WTC11 (cell line): ENCODE results near the gene GZF1.

Source experiments
- AFF4 ChIP-seq: sonication (generic); formaldehyde crosslinking; IDR thresholded peaks from 2 replicates; pipeline ENCODE4 v1.8.1; 2023; ENCODE audit warnings: mild to moderate bottlenecking, missing genetic modification reagents, borderline replicate concordance
- FOXK1 ChIP-seq: sonication (generic); formaldehyde crosslinking; IDR thresholded peaks from 2 replicates; pipeline ENCODE4 v1.8.0; 2022; ENCODE audit warnings: mild to moderate bottlenecking, moderate library complexity, missing genetic modification reagents
- RELA ChIP-seq: sonication (generic); formaldehyde crosslinking; IDR thresholded peaks from 2 replicates; pipeline ENCODE4 v1.8.1; 2022; ENCODE audit warnings: missing genetic modification reagents, mild to moderate bottlenecking, borderline replicate concordance
- SOX15 ChIP-seq: fragments of 250-450 bp; sonication (Bioruptor Pico); IDR thresholded peaks from 2 replicates; pipeline ENCODE4 v1.9.0; 2021; ENCODE audit warnings: mild to moderate bottlenecking
- ZNF232 ChIP-seq: sonication (generic); formaldehyde crosslinking; IDR thresholded peaks from 2 replicates; pipeline ENCODE4 v1.8.0; 2022; ENCODE audit warnings: mild to moderate bottlenecking, missing genetic modification reagents
- TF ChIP-seq, protein P1 (sequence below): fragments of 200-600 bp; IDR thresholded peaks from 2 replicates; pipeline ENCODE4 v1.8.0; 2022; ENCODE audit warnings: antibody characterized with exemption
- TF ChIP-seq, protein P2 (sequence below): sonication (generic); formaldehyde crosslinking; IDR thresholded peaks from 2 replicates; pipeline ENCODE4 v1.8.1; 2023; ENCODE audit warnings: mild to moderate bottlenecking, missing genetic modification reagents
- TF ChIP-seq, protein P3 (sequence below): sonication (generic); formaldehyde crosslinking; IDR thresholded peaks from 2 replicates; pipeline ENCODE4 v1.8.1; 2023; ENCODE audit warnings: mild to moderate bottlenecking, moderate library complexity, missing genetic modification reagents

GRCh38 chr20:23415959-23416583 lies 54.1 kb downstream of the GZF1 start:
- TF ChIP-seq, protein P1, sequence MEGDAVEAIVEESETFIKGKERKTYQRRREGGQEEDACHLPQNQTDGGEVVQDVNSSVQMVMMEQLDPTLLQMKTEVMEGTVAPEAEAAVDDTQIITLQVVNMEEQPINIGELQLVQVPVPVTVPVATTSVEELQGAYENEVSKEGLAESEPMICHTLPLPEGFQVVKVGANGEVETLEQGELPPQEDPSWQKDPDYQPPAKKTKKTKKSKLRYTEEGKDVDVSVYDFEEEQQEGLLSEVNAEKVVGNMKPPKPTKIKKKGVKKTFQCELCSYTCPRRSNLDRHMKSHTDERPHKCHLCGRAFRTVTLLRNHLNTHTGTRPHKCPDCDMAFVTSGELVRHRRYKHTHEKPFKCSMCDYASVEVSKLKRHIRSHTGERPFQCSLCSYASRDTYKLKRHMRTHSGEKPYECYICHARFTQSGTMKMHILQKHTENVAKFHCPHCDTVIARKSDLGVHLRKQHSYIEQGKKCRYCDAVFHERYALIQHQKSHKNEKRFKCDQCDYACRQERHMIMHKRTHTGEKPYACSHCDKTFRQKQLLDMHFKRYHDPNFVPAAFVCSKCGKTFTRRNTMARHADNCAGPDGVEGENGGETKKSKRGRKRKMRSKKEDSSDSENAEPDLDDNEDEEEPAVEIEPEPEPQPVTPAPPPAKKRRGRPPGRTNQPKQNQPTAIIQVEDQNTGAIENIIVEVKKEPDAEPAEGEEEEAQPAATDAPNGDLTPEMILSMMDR, result no peak
- TF ChIP-seq SOX15 (CRISPR knock-in tag), result no peak
- TF ChIP-seq RELA (CRISPR knock-in tag), result no peak
- TF ChIP-seq, protein P2, sequence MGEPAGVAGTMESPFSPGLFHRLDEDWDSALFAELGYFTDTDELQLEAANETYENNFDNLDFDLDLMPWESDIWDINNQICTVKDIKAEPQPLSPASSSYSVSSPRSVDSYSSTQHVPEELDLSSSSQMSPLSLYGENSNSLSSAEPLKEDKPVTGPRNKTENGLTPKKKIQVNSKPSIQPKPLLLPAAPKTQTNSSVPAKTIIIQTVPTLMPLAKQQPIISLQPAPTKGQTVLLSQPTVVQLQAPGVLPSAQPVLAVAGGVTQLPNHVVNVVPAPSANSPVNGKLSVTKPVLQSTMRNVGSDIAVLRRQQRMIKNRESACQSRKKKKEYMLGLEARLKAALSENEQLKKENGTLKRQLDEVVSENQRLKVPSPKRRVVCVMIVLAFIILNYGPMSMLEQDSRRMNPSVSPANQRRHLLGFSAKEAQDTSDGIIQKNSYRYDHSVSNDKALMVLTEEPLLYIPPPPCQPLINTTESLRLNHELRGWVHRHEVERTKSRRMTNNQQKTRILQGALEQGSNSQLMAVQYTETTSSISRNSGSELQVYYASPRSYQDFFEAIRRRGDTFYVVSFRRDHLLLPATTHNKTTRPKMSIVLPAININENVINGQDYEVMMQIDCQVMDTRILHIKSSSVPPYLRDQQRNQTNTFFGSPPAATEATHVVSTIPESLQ (CRISPR knock-in tag), result no peak
- no peak for TF ChIP-seq ZNF232 (CRISPR knock-in tag)
- TF ChIP-seq, protein P3, sequence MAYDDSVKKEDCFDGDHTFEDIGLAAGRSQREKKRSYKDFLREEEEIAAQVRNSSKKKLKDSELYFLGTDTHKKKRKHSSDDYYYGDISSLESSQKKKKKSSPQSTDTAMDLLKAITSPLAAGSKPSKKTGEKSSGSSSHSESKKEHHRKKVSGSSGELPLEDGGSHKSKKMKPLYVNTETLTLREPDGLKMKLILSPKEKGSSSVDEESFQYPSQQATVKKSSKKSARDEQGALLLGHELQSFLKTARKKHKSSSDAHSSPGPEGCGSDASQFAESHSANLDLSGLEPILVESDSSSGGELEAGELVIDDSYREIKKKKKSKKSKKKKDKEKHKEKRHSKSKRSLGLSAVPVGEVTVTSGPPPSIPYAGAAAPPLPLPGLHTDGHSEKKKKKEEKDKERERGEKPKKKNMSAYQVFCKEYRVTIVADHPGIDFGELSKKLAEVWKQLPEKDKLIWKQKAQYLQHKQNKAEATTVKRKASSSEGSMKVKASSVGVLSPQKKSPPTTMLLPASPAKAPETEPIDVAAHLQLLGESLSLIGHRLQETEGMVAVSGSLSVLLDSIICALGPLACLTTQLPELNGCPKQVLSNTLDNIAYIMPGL (CRISPR knock-in tag), result no peak
- no peak for TF ChIP-seq AFF4
- no peak for TF ChIP-seq FOXK1 (CRISPR knock-in tag)
